ENCODE results near the gene PARD6A.

GRCh38 chr16:67664871-67665270 lies 4.1 kb downstream of the PARD6A start:
- no peak for TF ChIP-seq POLR2AphosphoS5 (IDR thresholded peaks at IDR 0.05; ENCODE audit: borderline replicate concordance, low read depth, low read length)
- TF ChIP-seq EZH2 (IDR thresholded peaks at IDR 0.05) = no peak

All from SK-N-MC (cell line).